WTC11 (cell line): ENCODE measurements around the gene FOXA2.

Experiments
- FOXJ3 ChIP-seq: sonication (generic); formaldehyde crosslinking; IDR thresholded peaks from 2 replicates; pipeline ENCODE4 v1.9.0; 2021; ENCODE audit warnings: missing genetic modification reagents, mild to moderate bottlenecking, borderline replicate concordance
- FOXP1 ChIP-seq: sonication (generic); formaldehyde crosslinking; IDR thresholded peaks from 2 replicates; pipeline ENCODE4 v1.8.0; 2022; ENCODE audit warnings: missing genetic modification reagents, mild to moderate bottlenecking, moderate library complexity, borderline replicate concordance
- OVOL2 ChIP-seq: fragments of 250-450 bp; sonication (Bioruptor Pico); IDR thresholded peaks from 2 replicates; pipeline ENCODE4 v1.9.0; 2021; ENCODE audit warnings: mild to moderate bottlenecking, borderline replicate concordance
- ZNF121 ChIP-seq: sonication (generic); formaldehyde crosslinking; IDR thresholded peaks from 2 replicates; pipeline ENCODE4 v1.8.0; 2023; ENCODE audit warnings: missing genetic modification reagents
- TF ChIP-seq, protein P1 (sequence below): fragments of 200-600 bp; IDR thresholded peaks from 2 replicates; pipeline ENCODE4 v1.8.0; 2022; ENCODE audit warnings: antibody characterized with exemption
- TF ChIP-seq, protein P2 (sequence below): sonication (generic); formaldehyde crosslinking; IDR thresholded peaks from 2 replicates; pipeline ENCODE4 v1.8.1; 2022; ENCODE audit warnings: low read depth, missing genetic modification reagents, borderline replicate concordance

DNA sequence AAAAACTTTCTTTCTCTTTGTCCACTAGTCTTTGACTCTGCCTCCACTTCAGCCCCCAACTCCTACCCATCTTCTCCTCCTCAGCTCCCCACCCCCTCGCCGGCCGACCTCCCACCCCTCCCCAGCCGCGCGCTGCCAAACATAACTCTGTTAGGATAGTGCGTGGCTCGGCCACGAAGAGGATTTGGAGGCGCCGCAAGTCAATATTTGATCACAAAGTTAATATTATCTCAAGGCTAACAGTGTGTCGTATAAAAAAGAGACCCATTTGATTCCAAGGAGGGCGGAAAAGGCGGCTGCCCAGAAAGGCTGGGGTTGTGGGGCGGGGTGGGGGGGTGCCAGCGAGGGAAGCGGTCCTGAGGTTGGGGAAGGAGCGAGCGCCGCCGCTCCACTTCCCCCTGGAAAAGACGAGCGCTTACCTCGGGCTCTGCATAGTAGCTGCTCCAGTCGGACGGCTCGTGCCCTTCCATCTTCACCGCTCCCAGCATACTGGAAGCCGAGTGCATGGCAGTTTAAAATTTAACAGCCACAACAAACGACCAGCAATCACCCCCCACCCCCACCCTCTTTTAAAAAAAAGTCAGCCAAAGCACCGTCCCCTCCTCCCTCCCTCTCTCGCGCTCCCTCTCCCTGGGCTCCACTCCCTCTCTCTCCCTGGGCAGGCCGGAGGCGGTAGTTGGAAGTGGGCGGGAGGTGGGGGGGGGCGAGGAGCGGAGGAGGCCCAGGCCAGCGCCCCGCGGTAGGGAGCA, 425 bp downstream of the FOXA2 start:
- TF ChIP-seq, protein P1, sequence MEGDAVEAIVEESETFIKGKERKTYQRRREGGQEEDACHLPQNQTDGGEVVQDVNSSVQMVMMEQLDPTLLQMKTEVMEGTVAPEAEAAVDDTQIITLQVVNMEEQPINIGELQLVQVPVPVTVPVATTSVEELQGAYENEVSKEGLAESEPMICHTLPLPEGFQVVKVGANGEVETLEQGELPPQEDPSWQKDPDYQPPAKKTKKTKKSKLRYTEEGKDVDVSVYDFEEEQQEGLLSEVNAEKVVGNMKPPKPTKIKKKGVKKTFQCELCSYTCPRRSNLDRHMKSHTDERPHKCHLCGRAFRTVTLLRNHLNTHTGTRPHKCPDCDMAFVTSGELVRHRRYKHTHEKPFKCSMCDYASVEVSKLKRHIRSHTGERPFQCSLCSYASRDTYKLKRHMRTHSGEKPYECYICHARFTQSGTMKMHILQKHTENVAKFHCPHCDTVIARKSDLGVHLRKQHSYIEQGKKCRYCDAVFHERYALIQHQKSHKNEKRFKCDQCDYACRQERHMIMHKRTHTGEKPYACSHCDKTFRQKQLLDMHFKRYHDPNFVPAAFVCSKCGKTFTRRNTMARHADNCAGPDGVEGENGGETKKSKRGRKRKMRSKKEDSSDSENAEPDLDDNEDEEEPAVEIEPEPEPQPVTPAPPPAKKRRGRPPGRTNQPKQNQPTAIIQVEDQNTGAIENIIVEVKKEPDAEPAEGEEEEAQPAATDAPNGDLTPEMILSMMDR, result no peak
- TF ChIP-seq ZNF121 (CRISPR knock-in tag) (no peak), FOXJ3 (CRISPR knock-in tag) (no peak), FOXP1 (CRISPR knock-in tag) (no peak), OVOL2 (CRISPR knock-in tag) (no peak)
- TF ChIP-seq, protein P2, sequence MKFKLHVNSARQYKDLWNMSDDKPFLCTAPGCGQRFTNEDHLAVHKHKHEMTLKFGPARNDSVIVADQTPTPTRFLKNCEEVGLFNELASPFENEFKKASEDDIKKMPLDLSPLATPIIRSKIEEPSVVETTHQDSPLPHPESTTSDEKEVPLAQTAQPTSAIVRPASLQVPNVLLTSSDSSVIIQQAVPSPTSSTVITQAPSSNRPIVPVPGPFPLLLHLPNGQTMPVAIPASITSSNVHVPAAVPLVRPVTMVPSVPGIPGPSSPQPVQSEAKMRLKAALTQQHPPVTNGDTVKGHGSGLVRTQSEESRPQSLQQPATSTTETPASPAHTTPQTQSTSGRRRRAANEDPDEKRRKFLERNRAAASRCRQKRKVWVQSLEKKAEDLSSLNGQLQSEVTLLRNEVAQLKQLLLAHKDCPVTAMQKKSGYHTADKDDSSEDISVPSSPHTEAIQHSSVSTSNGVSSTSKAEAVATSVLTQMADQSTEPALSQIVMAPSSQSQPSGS (CRISPR knock-in tag), result no peak
